WTC11 (cell line): ENCODE data around the gene GNAL.

ENCODE experiments used
- AFF4 ChIP-seq: sonication (generic); formaldehyde crosslinking; IDR thresholded peaks from 2 replicates; pipeline ENCODE4 v1.8.1; 2023; ENCODE audit warnings: mild to moderate bottlenecking, missing genetic modification reagents, borderline replicate concordance
- ATF3 ChIP-seq: sonication (generic); formaldehyde crosslinking; conservative IDR thresholded peaks from 2 replicates; pipeline ENCODE4 v1.8.1; 2022; ENCODE audit warnings: mild to moderate bottlenecking, missing genetic modification reagents
- CTCF ChIP-seq: fragments of 200-600 bp; IDR thresholded peaks from 2 replicates; pipeline ENCODE4 v1.8.0; 2022; ENCODE audit warnings: antibody characterized with exemption
- ESRRA ChIP-seq: sonication (generic); formaldehyde crosslinking; IDR thresholded peaks from 2 replicates; pipeline ENCODE4 v1.8.1; 2022; ENCODE audit warnings: mild to moderate bottlenecking, missing genetic modification reagents, borderline replicate concordance
- FOXK1 ChIP-seq: sonication (generic); formaldehyde crosslinking; IDR thresholded peaks from 2 replicates; pipeline ENCODE4 v1.8.0; 2022; ENCODE audit warnings: mild to moderate bottlenecking, moderate library complexity, missing genetic modification reagents
- FOXP1 ChIP-seq: sonication (generic); formaldehyde crosslinking; IDR thresholded peaks from 2 replicates; pipeline ENCODE4 v1.8.0; 2022; ENCODE audit warnings: missing genetic modification reagents, mild to moderate bottlenecking, moderate library complexity, borderline replicate concordance
- FOXP4 ChIP-seq: sonication (generic); formaldehyde crosslinking; IDR thresholded peaks from 2 replicates; pipeline ENCODE4 v1.8.0; 2022; ENCODE audit warnings: mild to moderate bottlenecking, missing genetic modification reagents
- MAX ChIP-seq: sonication (generic); formaldehyde crosslinking; IDR thresholded peaks from 2 replicates; pipeline ENCODE4 v1.8.0; 2022; ENCODE audit warnings: mild to moderate bottlenecking, missing genetic modification reagents
- PRRX2 ChIP-seq: fragments of 250-450 bp; sonication (Bioruptor Pico); IDR thresholded peaks from 2 replicates; pipeline ENCODE4 v1.8.0; 2021; ENCODE audit warnings: mild to moderate bottlenecking
- USF1 ChIP-seq: sonication (generic); formaldehyde crosslinking; IDR thresholded peaks from 2 replicates; pipeline ENCODE4 v1.8.0; 2022; ENCODE audit warnings: mild to moderate bottlenecking, missing genetic modification reagents
- ZBTB43 ChIP-seq: sonication (generic); formaldehyde crosslinking; IDR thresholded peaks from 2 replicates; pipeline ENCODE4 v1.8.1; 2023; ENCODE audit warnings: mild to moderate bottlenecking, missing genetic modification reagents
- ZNF138 ChIP-seq: sonication (generic); formaldehyde crosslinking; conservative IDR thresholded peaks from 2 replicates; pipeline ENCODE4 v1.8.1; 2022; ENCODE audit warnings: mild to moderate bottlenecking, moderate library complexity, missing genetic modification reagents

GRCh38 chr18:11665146-11665545 is 23.9 kb upstream of the GNAL start:
- TF ChIP-seq CTCF (no peak), MAX (no peak), ATF3 (CRISPR knock-in tag) (no peak), PRRX2 (CRISPR knock-in tag) (no peak), FOXP1 (CRISPR knock-in tag) (no peak), ZNF138 (no peak), ESRRA (CRISPR knock-in tag) (no peak), USF1 (CRISPR knock-in tag) (no peak), FOXP4 (CRISPR knock-in tag) (no peak), AFF4 (CRISPR knock-in tag) (no peak), ZBTB43 (no peak), FOXK1 (CRISPR knock-in tag) (no peak)
